Transverse colon (tissue), 4 donors: ENCODE data around the gene SHKBP1.

ENCODE experiments used
- CTCF ChIP-seq, 5 experiments: fragments of 200-600 bp in 3 of 5; fragments of 450-650 bp in 2 of 5; sonication (generic) in 3 of 5; IDR thresholded peaks; 1 replicate in 2 of 5; 2 replicates in 3 of 5; pipeline ENCODE4 v1.5.1; 2016 to 2017; ENCODE audit warnings: antibody characterized with exemption in 5 of 5, inconsistent platforms in 3 of 5, mild to moderate bottlenecking in 2 of 5, moderate library complexity in 1 of 5
- POLR2AphosphoS5 ChIP-seq, 3 donors: sonication (generic); formaldehyde crosslinking; IDR thresholded peaks; one replicate each; pipeline ENCODE4 v1.6.1; 2016; ENCODE audit warnings: antibody characterized with exemption in 3 of 3

DNA sequence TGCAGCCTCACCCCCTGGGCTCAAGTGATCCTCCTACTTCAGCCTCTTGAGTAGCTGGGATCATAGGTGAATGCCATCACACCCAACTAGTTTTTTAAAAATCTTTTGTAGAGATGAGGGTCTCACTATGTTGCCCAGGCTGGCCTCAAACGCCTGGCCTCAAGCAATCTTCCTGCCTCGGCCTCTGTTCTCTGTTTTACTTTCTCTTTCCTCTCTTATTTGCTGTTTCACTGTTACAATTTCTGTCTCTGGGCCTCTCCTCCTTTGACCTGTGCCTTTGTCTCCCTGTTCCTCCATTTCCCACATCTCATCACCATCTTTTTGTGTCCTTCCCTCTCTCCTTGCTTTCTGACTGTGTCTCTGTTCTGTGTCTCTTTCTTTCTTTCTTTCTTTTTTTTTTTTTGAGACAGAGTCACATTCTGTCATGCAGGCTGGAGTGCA is 9.3 kb downstream of the SHKBP1 start:
- no peak for TF ChIP-seq CTCF (IDR thresholded peaks at IDR 0.05)
- TF ChIP-seq POLR2AphosphoS5 (IDR thresholded peaks at IDR 0.05), result no peak
